Measurements from ENCODE around the gene TNFAIP8L1.
"Not testable (repeated sequence)": the region's sequence is repeated elsewhere in the genome, so short reads cannot be mapped to it uniquely, and the experiment has no call there.

TNFAIP8L1 gene

GRCh38 chr19:4678881-4679790 is 39.8 kb downstream of the TNFAIP8L1 start:
- Histone ChIP-seq H3K27me3 (ENCODE audit: insufficient read depth, low read length, poor library complexity, severe bottlenecking) (no peaks in the 10 kb centered on the region), H3K9me2 (replicated peaks; ENCODE audit: low read depth, low read length) (no peaks in the 10 kb centered on the region), H3K79me2 (ENCODE audit: insufficient read depth, low read length) (no peaks in the 10 kb centered on the region), H3F3A (ENCODE audit: low read depth) (no peaks in the 10 kb centered on the region), H3K9me3 (ENCODE audit: insufficient read depth, low read depth, low read length) (no peaks in the 10 kb centered on the region), H4K20me1 (ENCODE audit: insufficient read depth, low read length, poor library complexity, severe bottlenecking) (no peaks in the 10 kb centered on the region), H3K9ac (ENCODE audit: low read depth, low read length, poor library complexity, severe bottlenecking) (no peak overlapping the region), H2AFZ (ENCODE audit: low read length) (no peak overlapping the region), H3K4me3 (ENCODE audit: low read length, poor library complexity, severe bottlenecking) (no peak overlapping the region), H3K36me3 (ENCODE audit: insufficient read depth, low read length) (peaks cover 7% of the 10 kb centered on the region; the same call in 1 of the 2 replicates), H3K4me2 (ENCODE audit: low read depth, low read length, poor library complexity, severe bottlenecking) (no peak overlapping the region), H3K4me1 (ENCODE audit: insufficient read depth, low read length, poor library complexity, severe bottlenecking) (no peaks in the 10 kb centered on the region)
- TF ChIP-seq EZH2phosphoT487 (IDR thresholded peaks at IDR 0.05; ENCODE audit: borderline replicate concordance) = no peak
- TF ChIP-seq CTCF (conservative IDR thresholded peaks at IDR 0.05; ENCODE audit: low read length) = no peak

- H3K36me3 ChIP-seq (ENCODE audit: insufficient read depth, low read length); H3K79me2 ChIP-seq (ENCODE audit: insufficient read depth, low read length); H4K20me1 ChIP-seq (ENCODE audit: insufficient read depth, low read length, poor library complexity, severe bottlenecking); H3F3A ChIP-seq (ENCODE audit: low read depth); H3K9me3 ChIP-seq (ENCODE audit: insufficient read depth, low read depth, low read length); H3K4me1 ChIP-seq (ENCODE audit: insufficient read depth, low read length, poor library complexity, severe bottlenecking); H3K9ac ChIP-seq (ENCODE audit: low read depth, low read length, poor library complexity, severe bottlenecking); H3K27me3 ChIP-seq (ENCODE audit: insufficient read depth, low read length, poor library complexity, severe bottlenecking); H3K4me3 ChIP-seq (ENCODE audit: low read length, poor library complexity, severe bottlenecking); H3K4me2 ChIP-seq (ENCODE audit: low read depth, low read length, poor library complexity, severe bottlenecking); H2AFZ ChIP-seq (ENCODE audit: low read length); H3K9me2 ChIP-seq (replicated peaks; ENCODE audit: low read depth, low read length): not testable (repeated sequence)
These were observed 40.7 kb downstream of the TNFAIP8L1 start for GRCh38 chr19:4680021-4680420.

- H3K79me2 ChIP-seq (ENCODE audit: insufficient read depth, low read length) = no peaks in the 10 kb centered on the region
- no peaks in the 10 kb centered on the region for H3K27me3 ChIP-seq (ENCODE audit: insufficient read depth, low read length, poor library complexity, severe bottlenecking)
- H3K9me2 ChIP-seq (replicated peaks; ENCODE audit: low read depth, low read length) = no peaks in the 10 kb centered on the region
- H3K4me3 ChIP-seq (ENCODE audit: low read length, poor library complexity, severe bottlenecking) = no peak overlapping the region
- H3K36me3 ChIP-seq (ENCODE audit: insufficient read depth, low read length) = peaks cover 18% of the 10 kb centered on the region; the same call in 1 of the 2 replicates
- no peak overlapping the region for H2AFZ ChIP-seq (ENCODE audit: low read length)
- no peak overlapping the region for H3K9ac ChIP-seq (ENCODE audit: low read depth, low read length, poor library complexity, severe bottlenecking)
- no peak for TF ChIP-seq EZH2phosphoT487 (IDR thresholded peaks at IDR 0.05; ENCODE audit: borderline replicate concordance)
- no peak for TF ChIP-seq CTCF (conservative IDR thresholded peaks at IDR 0.05; ENCODE audit: low read length)
- H3K4me2 ChIP-seq (ENCODE audit: low read depth, low read length, poor library complexity, severe bottlenecking) = no peak overlapping the region
- H4K20me1 ChIP-seq (ENCODE audit: insufficient read depth, low read length, poor library complexity, severe bottlenecking) = no peaks in the 10 kb centered on the region
- H3K9me3 ChIP-seq (ENCODE audit: insufficient read depth, low read depth, low read length) = no peaks in the 10 kb centered on the region
- H3F3A ChIP-seq (ENCODE audit: low read depth) = no peaks in the 10 kb centered on the region
- no peaks in the 10 kb centered on the region for H3K4me1 ChIP-seq (ENCODE audit: insufficient read depth, low read length, poor library complexity, severe bottlenecking)
These were observed 43.3 kb downstream of the TNFAIP8L1 start for GRCh38 chr19:4682417-4683200.

Measured in Loucy (cell line).